Neural cell (in vitro differentiated cells): ENCODE results near the gene DCLK1. TPM values are rescaled to one million over a fixed set of nuclear protein-coding genes. Genes with fewer than 3 reads are reported as not detected.

Source experiments
- H2AFZ ChIP-seq: fragments of 200-600, 300-800 bp; sonication (generic), shearing (Covaris generic); 2 replicates; pipeline ENCODE4 v1.6.0; 2014; ENCODE audit warnings: low read depth, mild to moderate bottlenecking, antibody characterized with exemption, low read length, moderate library complexity
- H3F3A ChIP-seq: fragments of 200-600 bp; shearing (Covaris generic); 2 replicates; pipeline ENCODE4 v1.6.1; 2016; ENCODE audit warnings: mild to moderate bottlenecking, moderate library complexity, mixed read lengths, antibody characterized with exemption, low read length; ENCODE audit not compliant: insufficient read depth, poor library complexity, severe bottlenecking
- H3K27ac ChIP-seq: fragments of 200-600, 300-800 bp; sonication (generic), shearing (Covaris generic); 2 replicates; pipeline ENCODE4 v1.5.1; 2014; ENCODE audit warnings: mild to moderate bottlenecking, low read length, moderate library complexity
- H3K27me3 ChIP-seq: fragments of 300-800, 200-600 bp; sonication (generic), shearing (Covaris generic); 2 replicates; pipeline ENCODE4 v1.6.0; 2014; ENCODE audit warnings: mild to moderate bottlenecking, low read depth, low read length, moderate library complexity; ENCODE audit not compliant: insufficient read depth
- H3K36me3 ChIP-seq: fragments of 300-800, 200-600 bp; sonication (generic), shearing (Covaris generic); 2 replicates; pipeline ENCODE4 v1.5.1; 2014; ENCODE audit warnings: mild to moderate bottlenecking, antibody characterized with exemption, low read length, moderate library complexity; ENCODE audit not compliant: insufficient read depth
- H3K4me2 ChIP-seq: fragments of 300-800, 200-600 bp; sonication (generic), shearing (Covaris generic); 2 replicates; pipeline ENCODE4 v1.6.0; 2014; ENCODE audit warnings: mild to moderate bottlenecking, low read length
- H3K4me3 ChIP-seq: fragments of 300-800, 200-600 bp; sonication (generic), shearing (Covaris generic); 2 replicates; pipeline ENCODE4 v1.5.1; 2014; ENCODE audit warnings: mild to moderate bottlenecking, low read length, moderate library complexity
- H3K79me2 ChIP-seq: fragments of 200-600 bp; shearing (Covaris generic); replicated peaks from 2 replicates; pipeline ENCODE4 v1.6.0; 2014; ENCODE audit warnings: mild to moderate bottlenecking, low read length, moderate library complexity; ENCODE audit not compliant: insufficient read depth
- H3K9ac ChIP-seq: fragments of 300-800, 200-600 bp; sonication (generic), shearing (Covaris generic); 2 replicates; pipeline ENCODE4 v1.6.1; 2016; ENCODE audit warnings: mild to moderate bottlenecking, low read length, mixed read lengths
- H3K9me2 ChIP-seq: fragments of 200-600 bp; shearing (Covaris generic); 2 replicates; pipeline ENCODE4 v1.6.1; 2016; ENCODE audit warnings: mild to moderate bottlenecking, low read length, mixed read lengths; ENCODE audit not compliant: insufficient read depth
- H3K9me3 ChIP-seq: fragments of 200-600, 300-800 bp; sonication (generic), shearing (Covaris generic); 2 replicates; pipeline ENCODE4 v1.6.1; 2016; ENCODE audit warnings: mild to moderate bottlenecking, mixed run types, low read length, moderate library complexity, mixed read lengths
- H4K20me1 ChIP-seq: fragments of 200-600 bp; shearing (Covaris generic); 2 replicates; pipeline ENCODE4 v1.6.1; 2016; ENCODE audit warnings: mild to moderate bottlenecking, mixed run types; ENCODE audit not compliant: insufficient read depth
- EP300 ChIP-seq: fragments of 450-650 bp; conservative IDR thresholded peaks from 2 replicates; pipeline ENCODE4 v1.6.1; 2014; ENCODE audit warnings: antibody characterized with exemption, mild to moderate bottlenecking, moderate library complexity; ENCODE audit not compliant: poor library complexity, severe bottlenecking
- EZH2 ChIP-seq: fragments of 200-600, 300-800 bp; shearing (Covaris generic), sonication (generic); IDR thresholded peaks from 2 replicates; pipeline ENCODE4 v1.6.1; 2014; ENCODE audit warnings: antibody characterized with exemption, low read length, borderline replicate concordance, mild to moderate bottlenecking; ENCODE audit not compliant: insufficient read depth, poor library complexity, severe bottlenecking
- MXI1 ChIP-seq: fragments of 450-650 bp; conservative IDR thresholded peaks from 2 replicates; pipeline ENCODE4 v1.6.1; 2014; ENCODE audit warnings: antibody characterized with exemption, mild to moderate bottlenecking; ENCODE audit not compliant: poor library complexity, severe bottlenecking
- POLR2AphosphoS5 ChIP-seq: IDR thresholded peaks from 2 replicates; pipeline ENCODE4 v1.6.1; 2012
- RAD21 ChIP-seq: fragments of 450-650 bp; conservative IDR thresholded peaks from 2 replicates; pipeline ENCODE4 v1.6.1; 2014; ENCODE audit warnings: antibody characterized with exemption, mild to moderate bottlenecking, moderate library complexity
- SMC3 ChIP-seq: fragments of 450-650 bp; conservative IDR thresholded peaks from 2 replicates; pipeline ENCODE4 v1.6.1; 2014; ENCODE audit warnings: antibody characterized with exemption, mild to moderate bottlenecking, moderate library complexity; ENCODE audit not compliant: poor library complexity
- TAF1 ChIP-seq: IDR thresholded peaks from 2 replicates; pipeline ENCODE4 v1.6.1; 2012; ENCODE audit warnings: low read depth
- polyA plus RNA-seq: library from polyadenylated mRNA; depleted of rRNA; stranded (reverse); fragments of >200 nt; gene quantifications from 2 replicates; pipeline ENCODE4 v1.2.3, GENCODE V29; 2014
- TF ChIP-seq, protein P1 (sequence below): fragments of 450-650 bp; IDR thresholded peaks from 2 replicates; pipeline ENCODE4 v1.5.1; 2014; ENCODE audit warnings: antibody characterized with exemption, mild to moderate bottlenecking, moderate library complexity; ENCODE audit not compliant: poor library complexity, severe bottlenecking
- TF ChIP-seq, protein P2 (sequence below): IDR thresholded peaks from 2 replicates; pipeline ENCODE4 v1.6.1; 2012; ENCODE audit warnings: borderline replicate concordance

DCLK1 gene
- polyA plus RNA-seq, 1 donor from 2014 or later = 124 TPM

DNA sequence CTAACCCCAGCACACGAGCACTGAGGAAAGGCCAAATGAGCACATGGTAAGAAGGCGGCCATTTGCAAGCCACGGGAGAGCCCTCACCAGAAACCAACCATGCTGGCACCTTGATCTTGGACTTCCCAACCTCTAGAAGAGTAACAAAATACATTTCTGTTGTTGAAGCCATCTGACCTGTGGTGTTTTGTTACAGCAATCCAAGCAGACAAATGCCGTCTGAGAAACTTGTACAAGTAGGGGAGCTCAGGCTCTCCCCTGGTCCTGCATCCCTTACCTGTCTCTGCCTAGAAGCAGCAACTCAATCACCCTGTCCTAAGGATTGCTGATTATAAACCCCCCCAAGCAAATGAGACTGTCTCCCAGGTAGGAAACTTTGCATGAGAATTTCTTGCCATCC, 399.7 kb downstream of the DCLK1 start:
- Histone ChIP-seq H3K79me2 (no peaks in the 10 kb centered on the region), H2AFZ (no peak overlapping the region), H3K27me3 (no peaks in the 10 kb centered on the region), H3K4me2 (no peak overlapping the region), H4K20me1 (no peaks in the 10 kb centered on the region), H3K9me3 (no peaks in the 10 kb centered on the region), H3K27ac (no peak overlapping the region), H3F3A (no peaks in the 10 kb centered on the region), H3K9me2 (no peaks in the 10 kb centered on the region), H3K9ac (no peak overlapping the region), H3K4me3 (no peak overlapping the region), H3K36me3 (no peaks in the 10 kb centered on the region)
- no peak for TF ChIP-seq EZH2

DNA sequence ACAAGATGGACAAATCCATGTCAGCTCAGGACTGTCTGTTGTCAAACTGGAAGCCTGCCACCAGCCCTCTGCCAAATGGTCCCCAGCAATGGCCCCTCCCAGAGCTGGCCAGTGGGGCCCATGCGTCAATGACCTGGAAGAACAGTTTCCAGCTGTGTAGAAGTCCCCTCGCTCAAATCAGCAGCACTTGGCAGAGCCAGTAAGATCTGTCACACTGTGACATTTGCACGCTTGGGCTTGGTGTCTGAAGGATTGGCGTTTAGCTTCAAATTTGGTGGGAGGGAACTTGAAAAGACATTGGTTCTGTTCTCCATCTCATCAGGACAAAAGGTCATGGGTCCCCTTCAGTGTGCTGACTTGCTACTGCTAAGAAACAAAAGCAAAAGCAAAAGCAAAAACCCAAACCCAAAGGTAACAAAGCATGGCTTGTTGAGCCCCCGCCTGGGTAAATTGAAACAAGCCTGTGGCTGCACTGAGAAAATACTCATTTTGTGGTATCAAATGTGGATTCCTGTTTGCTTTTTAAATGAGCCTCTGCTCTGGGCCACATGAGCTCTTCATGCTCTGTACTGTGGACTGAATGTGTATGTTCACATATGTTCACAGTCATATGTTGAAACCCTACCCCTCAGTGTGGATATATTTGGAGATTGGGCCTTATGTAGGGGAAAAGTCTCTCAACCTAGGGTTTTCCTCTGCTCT, 401.1 kb downstream of the DCLK1 start:
- Histone ChIP-seq H3K36me3 (no peaks in the 10 kb centered on the region), H3K27me3 (no peaks in the 10 kb centered on the region), H3K4me3 (no peak overlapping the region), H2AFZ (no peak overlapping the region), H3F3A (no peaks in the 10 kb centered on the region), H4K20me1 (no peaks in the 10 kb centered on the region), H3K9ac (no peak overlapping the region), H3K27ac (no peak overlapping the region), H3K9me2 (no peaks in the 10 kb centered on the region), H3K9me3 (no peaks in the 10 kb centered on the region), H3K4me2 (no peak overlapping the region), H3K79me2 (no peaks in the 10 kb centered on the region)
- TF ChIP-seq, protein P1, sequence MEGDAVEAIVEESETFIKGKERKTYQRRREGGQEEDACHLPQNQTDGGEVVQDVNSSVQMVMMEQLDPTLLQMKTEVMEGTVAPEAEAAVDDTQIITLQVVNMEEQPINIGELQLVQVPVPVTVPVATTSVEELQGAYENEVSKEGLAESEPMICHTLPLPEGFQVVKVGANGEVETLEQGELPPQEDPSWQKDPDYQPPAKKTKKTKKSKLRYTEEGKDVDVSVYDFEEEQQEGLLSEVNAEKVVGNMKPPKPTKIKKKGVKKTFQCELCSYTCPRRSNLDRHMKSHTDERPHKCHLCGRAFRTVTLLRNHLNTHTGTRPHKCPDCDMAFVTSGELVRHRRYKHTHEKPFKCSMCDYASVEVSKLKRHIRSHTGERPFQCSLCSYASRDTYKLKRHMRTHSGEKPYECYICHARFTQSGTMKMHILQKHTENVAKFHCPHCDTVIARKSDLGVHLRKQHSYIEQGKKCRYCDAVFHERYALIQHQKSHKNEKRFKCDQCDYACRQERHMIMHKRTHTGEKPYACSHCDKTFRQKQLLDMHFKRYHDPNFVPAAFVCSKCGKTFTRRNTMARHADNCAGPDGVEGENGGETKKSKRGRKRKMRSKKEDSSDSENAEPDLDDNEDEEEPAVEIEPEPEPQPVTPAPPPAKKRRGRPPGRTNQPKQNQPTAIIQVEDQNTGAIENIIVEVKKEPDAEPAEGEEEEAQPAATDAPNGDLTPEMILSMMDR = no peak
- TF ChIP-seq MXI1 = no peak
- TF ChIP-seq EP300 = no peak
- no peak for TF ChIP-seq EZH2
- no peak for TF ChIP-seq POLR2AphosphoS5
- TF ChIP-seq SMC3 = no peak
- TF ChIP-seq, protein P2, sequence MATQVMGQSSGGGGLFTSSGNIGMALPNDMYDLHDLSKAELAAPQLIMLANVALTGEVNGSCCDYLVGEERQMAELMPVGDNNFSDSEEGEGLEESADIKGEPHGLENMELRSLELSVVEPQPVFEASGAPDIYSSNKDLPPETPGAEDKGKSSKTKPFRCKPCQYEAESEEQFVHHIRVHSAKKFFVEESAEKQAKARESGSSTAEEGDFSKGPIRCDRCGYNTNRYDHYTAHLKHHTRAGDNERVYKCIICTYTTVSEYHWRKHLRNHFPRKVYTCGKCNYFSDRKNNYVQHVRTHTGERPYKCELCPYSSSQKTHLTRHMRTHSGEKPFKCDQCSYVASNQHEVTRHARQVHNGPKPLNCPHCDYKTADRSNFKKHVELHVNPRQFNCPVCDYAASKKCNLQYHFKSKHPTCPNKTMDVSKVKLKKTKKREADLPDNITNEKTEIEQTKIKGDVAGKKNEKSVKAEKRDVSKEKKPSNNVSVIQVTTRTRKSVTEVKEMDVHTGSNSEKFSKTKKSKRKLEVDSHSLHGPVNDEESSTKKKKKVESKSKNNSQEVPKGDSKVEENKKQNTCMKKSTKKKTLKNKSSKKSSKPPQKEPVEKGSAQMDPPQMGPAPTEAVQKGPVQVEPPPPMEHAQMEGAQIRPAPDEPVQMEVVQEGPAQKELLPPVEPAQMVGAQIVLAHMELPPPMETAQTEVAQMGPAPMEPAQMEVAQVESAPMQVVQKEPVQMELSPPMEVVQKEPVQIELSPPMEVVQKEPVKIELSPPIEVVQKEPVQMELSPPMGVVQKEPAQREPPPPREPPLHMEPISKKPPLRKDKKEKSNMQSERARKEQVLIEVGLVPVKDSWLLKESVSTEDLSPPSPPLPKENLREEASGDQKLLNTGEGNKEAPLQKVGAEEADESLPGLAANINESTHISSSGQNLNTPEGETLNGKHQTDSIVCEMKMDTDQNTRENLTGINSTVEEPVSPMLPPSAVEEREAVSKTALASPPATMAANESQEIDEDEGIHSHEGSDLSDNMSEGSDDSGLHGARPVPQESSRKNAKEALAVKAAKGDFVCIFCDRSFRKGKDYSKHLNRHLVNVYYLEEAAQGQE = no peak
- TF ChIP-seq TAF1 = no peak
- TF ChIP-seq RAD21 = no peak
